K562 (cell line): ENCODE measurements around the gene CLDN10. TPM values are rescaled to one million over a fixed set of nuclear protein-coding genes. Genes with fewer than 3 reads are reported as not detected.

Experiments used
- ATAC-seq: fragments of 200-7000 bp; cut with Tn5 transposase; 3 replicates; pipeline ENCODE4 v1.9.1; 2020; ENCODE audit warnings: moderate library complexity
- BruUV-seq: library from RNA; stranded (reverse); fragments of 400-500 nt; replicated peaks from 2 replicates; lab custom pipeline; 2021; lab: Mats Ljungman, UMichigan
- CTCF ChIA-PET: fragments of 300-600 bp; formaldehyde crosslinking; extraction: SDS; loops from one replicate; lab custom pipeline; 2021; ENCODE audit warnings: low intra/inter-chr PET ratio; lab: Yijun Ruan, JAX
- POLR2A ChIA-PET: fragments of 300-600, 350-650 bp; sonication (Branson Sonifier 250); formaldehyde crosslinking; extraction: SDS; loops from one replicate; lab custom pipeline; 2021; ENCODE audit warnings: antibody characterized with exemption, inconsistent platforms; lab: Yijun Ruan, JAX
- DNase-seq, 4 experiments: peaks; one replicate each; pipeline versions ENCODE4 v3.0.0 to v3.0.0-alpha.2; 2011 to 2018; ENCODE audit warnings: low spot score in 3 of 4, mixed read lengths in 3 of 4; ENCODE audit errors: extremely low read depth in 1 of 4
- FAIRE-seq: peaks from 2 replicates; lab custom pipeline; 2011; peaks lifted over from hg19 to GRCh38; lab: Jason Lieb, UNC
- H2AFZ ChIP-seq: 2 replicates; pipeline ENCODE4 v1.6.0; 2011; ENCODE audit warnings: low read depth, low read length, control low read depth, inconsistent platforms
- H3K27ac ChIP-seq: fragments of 200-600 bp; 3 replicates; pipeline ENCODE4 v1.8.0; 2011; ENCODE audit warnings: low read depth, mild to moderate bottlenecking, control low read depth, inconsistent platforms, low read length, moderate library complexity, mixed read lengths; ENCODE audit errors: extremely low read depth
- H3K27me3 ChIP-seq, 2 experiments: fragments of 300-600 bp in 1 of 2; 2 replicates in 1 of 2; 3 replicates in 1 of 2; pipeline versions ENCODE4 v1.6.0 to v1.8.0; 2011; ENCODE audit warnings: inconsistent platforms in 2 of 2, low read length in 2 of 2, mild to moderate bottlenecking in 1 of 2, mixed read lengths in 1 of 2, moderate library complexity in 1 of 2; ENCODE audit not compliant: control insufficient read depth in 2 of 2, insufficient read depth in 2 of 2
- H3K36me3 ChIP-seq: fragments of 300-600 bp; 3 replicates; pipeline ENCODE4 v1.8.0; 2011; ENCODE audit warnings: mild to moderate bottlenecking, low read length, inconsistent platforms; ENCODE audit not compliant: control insufficient read depth, insufficient read depth
- H3K4me1 ChIP-seq, 2 experiments: fragments of 200-600 bp in 1 of 2; replicated peaks in 1 of 2; 2 replicates in 1 of 2; 3 replicates in 1 of 2; pipeline versions ENCODE4 v1.5.1 to v1.8.0; 2011; ENCODE audit warnings: inconsistent platforms in 2 of 2, low read length in 2 of 2, mild to moderate bottlenecking in 1 of 2, mixed read lengths in 1 of 2, moderate library complexity in 1 of 2; ENCODE audit not compliant: control insufficient read depth in 2 of 2, insufficient read depth in 2 of 2
- H3K4me2 ChIP-seq: 2 replicates; pipeline ENCODE4 v1.6.1; 2011; ENCODE audit warnings: low read length, control low read depth, inconsistent platforms, mixed read lengths; ENCODE audit not compliant: insufficient read depth
- H3K4me3 ChIP-seq: fragments of 200-600 bp; sonication (generic), shearing (Covaris generic); 2 replicates; pipeline ENCODE4 v1.5.1; 2016; ENCODE audit warnings: control low read depth, inconsistent platforms
- H3K79me2 ChIP-seq: fragments of 200-600 bp; 3 replicates; pipeline ENCODE4 v1.8.0; 2011; ENCODE audit warnings: low read length, inconsistent platforms; ENCODE audit not compliant: control insufficient read depth, insufficient read depth
- H3K9ac ChIP-seq, 2 experiments: 2 replicates each; pipeline versions ENCODE4 v1.6.0 to v1.6.1; 2011; ENCODE audit warnings: low read depth in 2 of 2, low read length in 2 of 2, control low read depth in 1 of 2, inconsistent platforms in 1 of 2, mild to moderate bottlenecking in 1 of 2, mixed read lengths in 1 of 2; ENCODE audit not compliant: insufficient read depth in 1 of 2
- H3K9me1 ChIP-seq: one replicate; pipeline ENCODE4 v1.6.0; 2011; ENCODE audit warnings: inconsistent platforms, mild to moderate bottlenecking, low read length, moderate library complexity; ENCODE audit not compliant: control insufficient read depth, insufficient read depth
- H3K9me3 ChIP-seq: replicated peaks from 2 replicates; pipeline ENCODE4 v1.5.1; 2011; ENCODE audit warnings: low read depth, low read length, inconsistent platforms; ENCODE audit not compliant: control insufficient read depth, insufficient read depth
- H4K20me1 ChIP-seq: replicated peaks from 2 replicates; pipeline ENCODE4 v1.6.1; 2011; ENCODE audit warnings: low read length, inconsistent platforms, mixed read lengths; ENCODE audit not compliant: control insufficient read depth, insufficient read depth
- BDP1 ChIP-seq: IDR thresholded peaks from 3 replicates; pipeline ENCODE4 v1.6.1; 2011; ENCODE audit not compliant: insufficient read length, insufficient read depth
- FOSL1 ChIP-seq: fragments of 200-800 bp; sonication (Bioruptor generic); conservative IDR thresholded peaks from 2 replicates; pipeline ENCODE4 v1.6.1; 2016; ENCODE audit warnings: missing genetic modification characterization, missing compliant biosample characterization
- HNRNPL ChIP-seq: fragments of 200-400 bp; formaldehyde crosslinking; IDR thresholded peaks from 2 replicates; pipeline ENCODE4 v1.6.1; 2017; ENCODE audit warnings: low read depth, mild to moderate bottlenecking, low read length
- ILF3 ChIP-seq: fragments of 450-650 bp; IDR thresholded peaks from 2 replicates; pipeline ENCODE4 v1.6.1; 2018; ENCODE audit warnings: antibody characterized with exemption, mild to moderate bottlenecking, moderate library complexity, borderline replicate concordance
- MAFF ChIP-seq: IDR thresholded peaks from 2 replicates; pipeline ENCODE4 v1.6.1; 2012; ENCODE audit warnings: low read length, improper control_type of control experiment
- MEIS2 ChIP-seq: fragments of 450-650 bp; IDR thresholded peaks from 2 replicates; pipeline ENCODE4 v1.6.1; 2014; ENCODE audit warnings: mild to moderate bottlenecking; ENCODE audit not compliant: partially characterized antibody
- RBM17 ChIP-seq: fragments of 200-400 bp; formaldehyde crosslinking; IDR thresholded peaks from 2 replicates; pipeline ENCODE4 v1.6.1; 2017; ENCODE audit warnings: low read depth, mild to moderate bottlenecking, low read length, borderline replicate concordance
- RFX7 ChIP-seq: fragments of 250-450 bp; sonication (Bioruptor Pico); IDR thresholded peaks from 2 replicates; pipeline ENCODE4 v1.5.1; 2021; ENCODE audit warnings: mild to moderate bottlenecking
- TCF3 ChIP-seq: sonication (generic); formaldehyde crosslinking; IDR thresholded peaks from 2 replicates; pipeline ENCODE4 v1.4.0; 2020; ENCODE audit warnings: mild to moderate bottlenecking, missing genetic modification reagents
- ZNF23 ChIP-seq: fragments of 250-450 bp; sonication (Bioruptor Pico); IDR thresholded peaks from 2 replicates; pipeline ENCODE4 v1.4.0; 2020; ENCODE audit warnings: mild to moderate bottlenecking
- ZNF408 ChIP-seq: fragments of 250-450 bp; sonication (Bioruptor Pico); IDR thresholded peaks from 2 replicates; pipeline ENCODE4 v1.4.0; 2020; ENCODE audit warnings: low read depth, mild to moderate bottlenecking, moderate library complexity
- WGBS: fragments of 100-300 bp; shearing (Covaris generic); methylation state at CpG from one replicate; pipeline ENCODE4 v1.1.6; 2016; ENCODE audit warnings: low coverage, mixed read lengths; ENCODE audit not compliant: insufficient coverage; ENCODE audit errors: missing lambda C conversion rate; 5-methylcytosine and 5-hydroxymethylcytosine counted together
- in situ Hi-C: fragments of 300-500 bp; cut with MboI; formaldehyde crosslinking; loops from 4 replicates; pipeline ENCODE4 v1.15.0; 2018; ENCODE audit warnings: inconsistent platforms, mixed read lengths
- intact Hi-C: fragments of 100-400 bp; cut with micrococcal nuclease; formaldehyde crosslinking; loops from 2 replicates; pipeline ENCODE4 v1.14.2; 2022
- polyA plus RNA-seq, 8 experiments: library from polyadenylated mRNA; depleted of rRNA in 4 of 8; stranded (reverse) in 5 of 8; unstranded in 3 of 8; fragments of >200 nt; fragmentation: Nextera tagmentation in 2 of 8; fragmentation: Illumina TruSeq in 1 of 8; extraction: Ambion mirVana in 2 of 8; extraction: Trizol in 1 of 8; gene quantifications; 2 replicates each; pipeline versions ENCODE4 v1.2.1 to v1.2.3, GENCODE V29; 2011 to 2014; ENCODE audit warnings: inconsistent platforms in 1 of 8, missing spikeins in 1 of 8
- total RNA-seq, 7 experiments: library from RNA; depleted of rRNA in 6 of 7; stranded (reverse); fragments of >200 nt in 6 of 7; fragmentation: Illumina TruSeq in 2 of 7; extraction: Trizol in 2 of 7; gene quantifications; 2 replicates each; pipeline versions ENCODE4 v1.2.1 to v1.2.3, GENCODE V29; 2011 to 2021; ENCODE audit warnings: low replicate concordance in 1 of 7
- TF ChIP-seq, protein P1 (sequence below): fragments of 450-650 bp; IDR thresholded peaks from 2 replicates; pipeline ENCODE4 v1.6.1; 2016; ENCODE audit warnings: antibody characterized with exemption

Gene CLDN10
- total and polyA plus RNA-seq, 9 of the 15 experiments (the other 6 are each of a cell fraction or from before 2014, with no cell fraction given): not detected

DNA sequence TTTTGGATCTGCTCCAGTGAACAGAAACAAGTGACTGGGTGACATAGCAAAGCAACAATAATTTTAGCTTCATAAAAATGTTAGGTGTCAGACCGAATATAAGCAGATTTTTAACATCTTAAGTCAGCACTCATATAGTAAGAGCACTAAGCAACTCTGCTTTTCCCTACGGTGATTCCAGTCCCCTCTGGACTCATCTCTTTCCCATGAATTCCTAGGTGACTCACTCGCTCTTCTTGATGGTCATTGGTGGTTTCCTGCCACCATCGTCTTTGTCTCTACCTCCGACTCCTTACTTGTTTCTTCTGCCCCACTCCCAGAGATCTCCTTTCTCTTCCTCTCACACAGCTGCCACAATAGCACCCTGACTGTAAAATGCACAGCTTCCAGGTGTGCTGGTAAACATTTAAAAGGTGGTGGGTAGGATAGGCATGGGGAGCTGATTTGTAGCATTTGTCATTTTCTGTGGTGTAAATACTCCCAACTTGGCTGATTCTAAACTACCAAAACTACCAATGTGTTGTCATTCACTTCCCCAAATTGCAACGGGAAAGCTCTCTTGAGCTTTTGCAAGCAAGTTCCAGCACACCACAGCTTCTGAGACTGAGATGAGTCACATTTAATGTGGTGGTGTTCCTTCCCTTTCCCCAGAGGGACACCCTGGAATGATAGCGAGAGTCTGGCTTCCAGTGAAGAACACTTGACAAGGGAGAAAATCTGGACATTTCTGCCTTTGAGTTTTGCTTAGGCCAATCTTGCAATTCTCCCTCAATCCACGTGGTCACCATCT lies 42.8 kb upstream of the CLDN10 start:
- H3K4me3 ChIP-seq: no peak overlapping the region
- FAIRE-seq (no peak), DNase-seq (no peak), ATAC-seq (no peak)
- no peak overlapping the region for H3K27ac ChIP-seq
- BruUV-seq: no TSS peak
- no peaks in the 10 kb centered on the region for H3K36me3 ChIP-seq
- no peaks in the 10 kb centered on the region for H3K9me1 ChIP-seq
- WGBS: 5% methylated on average over 8 of the region's 8 CpGs
- H3K4me2 ChIP-seq: no peak overlapping the region
- no peak overlapping the region for H2AFZ ChIP-seq
- no peaks in the 10 kb centered on the region for H4K20me1 ChIP-seq
- CTCF ChIA-PET: no interaction called here
- POLR2A ChIA-PET: interaction anchor here (0.5 kb wide), 1 partner anchor 32 kb away, joined by 3 read pairs; no protein-coding TSS in a partner anchor
- peaks cover 0 to 8% of the 10 kb centered on the region in 2 experiments; a peak in 2 of 5 replicates for H3K27me3 ChIP-seq
- H3K4me1 ChIP-seq: no peaks in the 10 kb centered on the region
- no peak for TF ChIP-seq TCF3 (CRISPR knock-in tag)
- 0 out of 2 replicates have a peak, but pooled peaks have one; percentile 21 for TF ChIP-seq FOSL1 (tag)
- intact Hi-C loops (no loop called here), in situ Hi-C loops (loop anchor here (25.0 kb wide), 1 partner anchor 1453 kb away; no protein-coding TSS in a partner anchor)
- H3K79me2 ChIP-seq: no peaks in the 10 kb centered on the region
- no peaks in the 10 kb centered on the region for H3K9me3 ChIP-seq
- no peak overlapping the region for H3K9ac ChIP-seq

DNA sequence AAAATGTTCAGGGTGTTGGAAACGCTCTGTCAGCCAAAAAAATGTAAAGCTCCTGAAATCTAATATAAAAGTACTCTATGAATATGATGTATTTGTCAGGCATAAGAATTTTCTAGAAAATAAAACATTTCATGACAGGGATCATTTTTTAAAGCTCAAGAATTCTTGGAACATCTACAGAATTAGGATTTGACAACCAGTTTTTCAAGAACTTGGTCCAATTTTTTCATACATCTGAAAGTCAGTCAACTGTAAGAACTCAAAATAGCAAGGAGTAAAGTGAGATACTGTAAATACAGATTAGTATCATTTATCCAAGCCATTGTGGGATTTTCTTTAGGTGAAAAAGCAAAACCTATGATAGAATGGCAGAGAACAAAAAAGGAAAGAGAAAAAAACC lies 41.6 kb upstream of the CLDN10 start:
- DNase-seq (no peak), FAIRE-seq (no peak), ATAC-seq (no peak)
- CTCF ChIA-PET: no interaction called here
- no peak overlapping the region for H3K4me3 ChIP-seq
- no peaks in the 10 kb centered on the region for H4K20me1 ChIP-seq
- BruUV-seq: no TSS peak
- 0% methylated on average over 1 of the region's 1 CpG for WGBS
- H3K4me2 ChIP-seq: no peak overlapping the region
- H3K4me1 ChIP-seq: no peaks in the 10 kb centered on the region
- H3K36me3 ChIP-seq: no peaks in the 10 kb centered on the region
- POLR2A ChIA-PET: no interaction called here
- H3K9me3 ChIP-seq: no peaks in the 10 kb centered on the region
- no peak overlapping the region for H3K27ac ChIP-seq
- H2AFZ ChIP-seq: no peak overlapping the region
- H3K9me1 ChIP-seq: no peaks in the 10 kb centered on the region
- H3K27me3 ChIP-seq: peaks cover 0 to 5% of the 10 kb centered on the region in 2 experiments; a peak in 2 of 5 replicates
- no peaks in the 10 kb centered on the region for H3K79me2 ChIP-seq
- intact Hi-C loops (no loop called here), in situ Hi-C loops (loop anchor here (25.0 kb wide), 1 partner anchor 1451 kb away; no protein-coding TSS in a partner anchor)
- H3K9ac ChIP-seq: no peak overlapping the region
- TF ChIP-seq, protein P1, sequence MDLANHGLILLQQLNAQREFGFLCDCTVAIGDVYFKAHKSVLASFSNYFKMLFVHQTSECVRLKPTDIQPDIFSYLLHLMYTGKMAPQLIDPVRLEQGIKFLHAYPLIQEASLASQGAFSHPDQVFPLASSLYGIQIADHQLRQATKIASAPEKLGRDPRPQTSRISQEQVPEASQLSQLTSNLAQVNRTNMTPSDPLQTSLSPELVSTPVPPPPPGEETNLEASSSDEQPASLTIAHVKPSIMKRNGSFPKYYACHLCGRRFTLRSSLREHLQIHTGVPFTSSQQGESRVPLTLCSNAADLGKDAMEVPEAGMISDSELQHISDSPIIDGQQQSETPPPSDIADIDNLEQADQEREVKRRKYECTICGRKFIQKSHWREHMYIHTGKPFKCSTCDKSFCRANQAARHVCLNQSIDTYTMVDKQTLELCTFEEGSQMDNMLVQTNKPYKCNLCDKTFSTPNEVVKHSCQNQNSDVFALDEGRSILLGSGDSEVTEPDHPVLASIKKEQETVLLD: no peak
- TF ChIP-seq MAFF (no peak), ZNF23 (CRISPR knock-in tag) (no peak), RFX7 (CRISPR knock-in tag) (no peak), HNRNPL (no peak), MEIS2 (no peak), ILF3 (no peak), RBM17 (no peak), ZNF408 (no peak), BDP1 (no peak)
